AG10803 (cell line): ENCODE results near the gene DNAH3.

ENCODE experiments used
- DNase-seq: peaks from one replicate; pipeline ENCODE4 v3.0.0; 2010; ENCODE audit warnings: low read depth
- H3K4me3 ChIP-seq: 2 replicates; pipeline ENCODE4 v1.5.1; 2011; ENCODE audit warnings: mild to moderate bottlenecking, low read length, control low read depth
- TF ChIP-seq, protein P1 (sequence below): conservative IDR thresholded peaks from 2 replicates; pipeline ENCODE4 v1.5.1; 2011; ENCODE audit warnings: mild to moderate bottlenecking, low read length, control low read depth, inconsistent platforms

DNAH3 gene

DNA sequence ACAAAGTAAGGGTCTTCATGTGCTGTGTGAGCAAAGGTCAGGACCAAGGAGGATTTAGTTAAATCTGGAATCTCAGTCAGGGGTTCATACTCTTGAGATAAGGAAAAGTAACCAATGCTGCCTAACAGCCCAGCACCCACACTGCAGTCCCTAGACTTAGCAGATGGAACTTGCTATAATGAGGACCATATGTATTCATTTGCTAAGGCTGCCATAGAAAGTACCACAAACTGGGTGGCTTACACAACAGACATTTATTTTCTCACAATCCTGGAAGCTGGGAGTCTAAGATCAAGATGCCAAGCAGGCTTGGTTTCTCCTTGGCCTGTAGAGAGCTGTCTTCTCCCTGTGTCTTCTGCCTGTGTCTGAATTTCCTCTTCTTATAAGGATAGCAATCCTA is 40.0 kb upstream of the DNAH3 start:
- no peak overlapping the region for H3K4me3 ChIP-seq
- peak; percentile 91 for DNase-seq
- TF ChIP-seq, protein P1, sequence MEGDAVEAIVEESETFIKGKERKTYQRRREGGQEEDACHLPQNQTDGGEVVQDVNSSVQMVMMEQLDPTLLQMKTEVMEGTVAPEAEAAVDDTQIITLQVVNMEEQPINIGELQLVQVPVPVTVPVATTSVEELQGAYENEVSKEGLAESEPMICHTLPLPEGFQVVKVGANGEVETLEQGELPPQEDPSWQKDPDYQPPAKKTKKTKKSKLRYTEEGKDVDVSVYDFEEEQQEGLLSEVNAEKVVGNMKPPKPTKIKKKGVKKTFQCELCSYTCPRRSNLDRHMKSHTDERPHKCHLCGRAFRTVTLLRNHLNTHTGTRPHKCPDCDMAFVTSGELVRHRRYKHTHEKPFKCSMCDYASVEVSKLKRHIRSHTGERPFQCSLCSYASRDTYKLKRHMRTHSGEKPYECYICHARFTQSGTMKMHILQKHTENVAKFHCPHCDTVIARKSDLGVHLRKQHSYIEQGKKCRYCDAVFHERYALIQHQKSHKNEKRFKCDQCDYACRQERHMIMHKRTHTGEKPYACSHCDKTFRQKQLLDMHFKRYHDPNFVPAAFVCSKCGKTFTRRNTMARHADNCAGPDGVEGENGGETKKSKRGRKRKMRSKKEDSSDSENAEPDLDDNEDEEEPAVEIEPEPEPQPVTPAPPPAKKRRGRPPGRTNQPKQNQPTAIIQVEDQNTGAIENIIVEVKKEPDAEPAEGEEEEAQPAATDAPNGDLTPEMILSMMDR = no peak

DNA sequence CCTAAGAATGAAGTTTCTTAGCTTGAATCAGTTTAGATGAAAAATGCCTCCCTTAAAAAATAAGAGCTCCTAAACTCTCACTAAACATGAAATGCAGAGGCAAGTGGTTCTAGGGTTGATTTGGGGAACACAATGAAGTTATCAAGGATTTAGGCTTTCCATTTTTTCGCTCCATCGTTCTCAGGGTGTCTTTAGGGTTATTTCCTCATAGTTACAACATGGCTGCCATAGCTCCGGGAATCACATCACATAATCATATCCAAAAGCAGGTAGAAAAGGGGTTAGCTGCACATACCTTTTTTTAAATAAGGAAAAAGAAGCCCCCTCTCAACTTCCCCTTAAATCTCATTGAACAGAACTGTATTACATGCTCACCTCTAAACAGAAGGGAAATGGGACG is 39.4 kb upstream of the DNAH3 start:
- no peak for DNase-seq
- no peak overlapping the region for H3K4me3 ChIP-seq
- TF ChIP-seq, protein P1 = no peak

DNA sequence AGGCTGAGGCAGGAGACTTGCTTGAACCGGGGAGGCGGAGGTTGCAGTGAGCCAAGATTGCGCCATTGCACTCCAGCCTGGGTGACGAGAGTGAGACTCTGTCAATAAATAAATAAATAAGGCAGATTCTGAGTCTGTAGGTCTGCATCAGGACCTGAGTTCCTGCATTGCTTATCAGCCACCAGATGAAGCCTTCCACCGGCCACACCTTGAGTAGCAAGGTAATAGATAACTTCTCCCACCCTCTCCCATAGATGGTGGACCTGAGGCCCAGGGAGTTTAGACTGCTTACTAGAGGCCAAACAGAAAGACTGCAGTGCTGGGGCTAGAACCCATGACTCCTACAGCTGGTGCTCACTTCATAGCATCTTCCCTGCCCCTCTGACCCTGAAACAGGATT is 38.7 kb upstream of the DNAH3 start:
- DNase-seq = no peak
- no peak overlapping the region for H3K4me3 ChIP-seq
- TF ChIP-seq, protein P1 = no peak

DNA sequence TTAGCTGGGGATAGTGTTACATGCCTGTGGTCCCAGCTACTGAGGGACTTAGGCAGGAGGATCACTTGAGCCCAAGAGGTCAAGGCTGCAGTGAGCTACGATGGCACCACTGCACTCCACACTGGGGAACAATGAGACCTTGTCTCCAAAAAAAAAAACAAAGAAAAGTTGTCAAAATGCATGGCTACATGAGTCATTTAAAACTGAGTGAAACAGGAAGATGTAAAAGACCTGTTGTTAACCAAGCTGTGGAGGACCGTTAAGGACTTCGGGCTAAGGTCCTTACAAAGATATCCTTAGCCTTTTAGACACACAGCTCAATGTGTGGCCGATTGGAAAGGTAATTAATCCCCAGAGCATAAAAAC is 35.7 kb upstream of the DNAH3 start:
- DNase-seq = no peak
- TF ChIP-seq, protein P1 = no peak

DNA sequence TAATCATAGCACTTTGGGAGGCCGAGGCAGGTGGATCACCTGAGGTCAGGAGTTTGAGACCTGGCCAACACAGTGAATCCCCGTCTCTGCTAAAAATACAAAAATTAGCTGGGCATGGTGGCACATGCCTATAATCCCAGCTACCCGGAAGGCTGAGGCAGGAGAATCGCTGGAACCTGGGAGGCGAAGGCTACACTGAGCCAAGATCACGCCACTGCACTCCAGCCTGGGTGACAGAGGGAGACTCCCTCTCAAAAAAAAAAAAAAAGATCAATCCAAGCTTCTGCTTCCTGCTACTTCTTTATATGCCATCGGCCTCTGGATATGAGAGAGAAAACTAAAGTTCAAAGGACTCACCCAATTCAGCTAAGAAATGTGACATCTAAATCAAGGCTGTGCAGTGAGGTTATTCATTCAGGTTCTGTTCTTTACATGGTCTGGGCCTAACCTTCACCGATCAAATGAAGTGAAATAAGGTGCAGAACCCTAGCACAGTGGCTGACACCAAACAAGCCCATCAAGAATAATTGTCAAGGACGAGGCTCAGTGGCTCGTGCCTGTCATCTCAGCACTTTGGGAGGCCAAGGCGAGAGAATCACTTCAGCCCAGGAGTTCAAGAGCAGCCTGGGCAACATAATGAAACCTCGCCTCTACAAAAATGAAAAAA is 35.1 kb upstream of the DNAH3 start:
- TF ChIP-seq, protein P1 = no peak
- H3K4me3 ChIP-seq = no peak overlapping the region
- DNase-seq = no peak

More for the DNA sequence above, 35.7 kb upstream of the DNAH3 start:
- H3K4me3 ChIP-seq = no peak overlapping the region

GRCh38 chr16:21184834-21185233 is 34.2 kb upstream of the DNAH3 start:
- no peak overlapping the region for H3K4me3 ChIP-seq
- TF ChIP-seq, protein P1 = no peak
- no peak for DNase-seq

GRCh38 chr16:21183995-21184394 is 33.3 kb upstream of the DNAH3 start:
- no peak overlapping the region for H3K4me3 ChIP-seq
- no peak for DNase-seq
- TF ChIP-seq, protein P1 = no peak
